Adrenal gland (tissue), 12 donors: Measurements from ENCODE around the gene CENPF. TPM values are rescaled to one million over a fixed set of nuclear protein-coding genes. Genes with fewer than 3 reads are reported as not detected.
"Not testable (repeated sequence)": the region's sequence is repeated elsewhere in the genome, so short reads cannot be mapped to it uniquely, and the experiment has no call there.

ENCODE experiments used
- DNase-seq, 7 donors: peaks; one replicate each; pipeline ENCODE4 v3.0.0-alpha.2; 2019 to 2020
- H3K27ac ChIP-seq, 5 donors: fragments of 200-600 bp; sonication (generic) in 4 of 5; 1 replicate in 3 of 5; 2 replicates in 2 of 5; pipeline versions ENCODE4 v1.5.1 to v1.8.0; 2016 to 2020; ENCODE audit warnings: mild to moderate bottlenecking in 1 of 5
- H3K27me3 ChIP-seq: fragments of 200-600 bp; 2 replicates; pipeline ENCODE4 v1.8.0; 2021
- H3K36me3 ChIP-seq, 2 donors: fragments of 200-600 bp; replicated peaks in 1 of 2; 1 replicate in 1 of 2; 2 replicates in 1 of 2; pipeline versions ENCODE4 v1.5.1 to v1.8.0; 2018 to 2022
- H3K4me1 ChIP-seq, 2 donors: fragments of 200-600 bp; replicated peaks in 1 of 2; 1 replicate in 1 of 2; 2 replicates in 1 of 2; pipeline versions ENCODE4 v1.5.1 to v1.8.0; 2018 to 2021
- H3K4me3 ChIP-seq, 4 donors: fragments of 200-600 bp; sonication (generic) in 3 of 4; one replicate each; pipeline ENCODE4 v1.5.1; 2016 to 2018
- H3K9me3 ChIP-seq, 3 donors: fragments of 200-600 bp; sonication (generic) in 1 of 3; replicated peaks in 1 of 3; 1 replicate in 2 of 3; 2 replicates in 1 of 3; pipeline versions ENCODE4 v1.5.1 to v1.8.0; 2016 to 2021
- POLR2A ChIP-seq, 2 donors: fragments of 450-650 bp; IDR thresholded peaks; one replicate each; pipeline ENCODE4 v1.6.1; 2017; ENCODE audit warnings: antibody characterized with exemption in 2 of 2, mild to moderate bottlenecking in 2 of 2, moderate library complexity in 1 of 2
- WGBS, 4 donors: extraction: QIAGEN DNeasy Blood & Tissue Kit in 2 of 4; methylation state at CpG; one replicate each; pipeline versions ENCODE4 v1.1.5 to v1.1.7; 2013 to 2017; 5-methylcytosine and 5-hydroxymethylcytosine counted together
- intact Hi-C, 2 donors: fragments of 100-400 bp; cut with DNase I; formaldehyde crosslinking; loops; one replicate each; pipeline versions ENCODE4 v1.14.1 to v1.15.0; 2022 to 2023
- polyA plus RNA-seq, 3 donors: library from polyadenylated mRNA; stranded (reverse); fragments of 200-250 nt in 2 of 3; fragments of 350-450 nt in 1 of 3; fragmentation: Illumina TruSeq in 1 of 3; extraction: RNeasy Lipid Tissue Mini Kit (QIAGEN cat#74804) in 1 of 3; gene quantifications; one replicate each; pipeline ENCODE4 v1.2.3, GENCODE V29; 2013 to 2014
- total RNA-seq, 9 donors: library from RNA; depleted of rRNA in 4 of 9; stranded (reverse); fragments of >200 nt in 4 of 9; fragments of 120-200 nt in 1 of 9; fragmentation: NEBNext Ultra II Directional in 1 of 9; extraction: Animal tissue kit (Norgen Biotek cat#: 25700) in 1 of 9; gene quantifications; one replicate each; pipeline versions ENCODE4 v1.1.0 to v1.2.4, GENCODE V29; 2013 to 2023
- TF ChIP-seq, protein P1 (sequence below), 6 experiments: fragments of 450-650 bp in 4 of 6; fragments of 200-600 bp in 2 of 6; sonication (generic) in 1 of 6; IDR thresholded peaks; 1 replicate in 5 of 6; 2 replicates in 1 of 6; pipeline versions ENCODE4 v1.5.1 to v1.8.0; 2016 to 2021; ENCODE audit warnings: antibody characterized with exemption in 6 of 6, mild to moderate bottlenecking in 2 of 6, moderate library complexity in 1 of 6
- donor health status: healthy with polysubstance abuse.
- donor health status: Bipolar disorder and iron deficiency.
- donor health status: DM: yes; HTN: yes; CAD: no.
- donor health status: DM: no; HTN: no; CAD: no.
- donor health status: DM: no; HTN: no; CAD: no.
- donor health status: DM: yes; HTN: yes; CAD: no.

Gene CENPF
- total and polyA plus RNA-seq, 12 donors = 0.48 to 36.2 (median 2.9) TPM

DNA sequence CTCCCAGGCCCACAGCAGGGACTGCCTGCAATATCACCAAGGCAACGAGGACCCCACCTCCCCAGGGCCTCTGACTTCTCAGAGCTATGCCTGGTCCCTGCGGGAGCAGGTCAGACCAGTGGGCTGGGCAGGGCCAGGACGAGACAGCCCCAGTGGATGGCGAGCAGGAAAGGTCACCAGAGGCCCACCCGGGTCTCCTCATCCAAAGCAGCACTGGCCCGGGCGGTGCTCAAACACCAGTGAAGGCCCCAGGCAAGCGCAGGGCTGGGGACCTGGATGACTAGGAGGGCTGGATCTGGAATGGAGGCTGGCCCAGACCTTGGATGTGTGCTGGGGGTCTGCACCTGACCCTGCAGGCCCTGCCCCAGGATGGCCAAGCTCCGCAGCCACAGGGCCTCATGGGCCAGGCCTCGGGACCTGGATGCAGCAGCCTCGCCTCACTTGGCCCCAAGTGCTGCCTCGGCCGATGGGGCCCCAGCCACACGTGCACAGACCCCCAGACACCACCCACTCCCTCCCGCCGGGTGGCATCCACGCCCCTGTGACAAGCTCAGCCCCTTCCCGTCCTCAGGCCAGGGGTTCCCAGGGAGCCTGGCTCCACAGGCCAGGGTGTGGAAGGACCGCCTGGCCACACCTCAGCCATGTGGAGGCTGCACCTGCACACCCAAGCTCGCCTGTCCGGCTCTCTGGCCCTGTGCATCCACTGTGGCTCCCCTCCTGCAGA, 4.7 kb downstream of the CENPF start:
- H3K27me3 ChIP-seq, intact Hi-C loops, H3K36me3 ChIP-seq, DNase-seq, H3K9me3 ChIP-seq, H3K27ac ChIP-seq, H3K4me1 ChIP-seq, H3K4me3 ChIP-seq: not testable (repeated sequence)
- WGBS, 4 donors = 92 to 97% (median 94%) methylated on average over 6 to 21 of the region's 21 CpGs

DNA sequence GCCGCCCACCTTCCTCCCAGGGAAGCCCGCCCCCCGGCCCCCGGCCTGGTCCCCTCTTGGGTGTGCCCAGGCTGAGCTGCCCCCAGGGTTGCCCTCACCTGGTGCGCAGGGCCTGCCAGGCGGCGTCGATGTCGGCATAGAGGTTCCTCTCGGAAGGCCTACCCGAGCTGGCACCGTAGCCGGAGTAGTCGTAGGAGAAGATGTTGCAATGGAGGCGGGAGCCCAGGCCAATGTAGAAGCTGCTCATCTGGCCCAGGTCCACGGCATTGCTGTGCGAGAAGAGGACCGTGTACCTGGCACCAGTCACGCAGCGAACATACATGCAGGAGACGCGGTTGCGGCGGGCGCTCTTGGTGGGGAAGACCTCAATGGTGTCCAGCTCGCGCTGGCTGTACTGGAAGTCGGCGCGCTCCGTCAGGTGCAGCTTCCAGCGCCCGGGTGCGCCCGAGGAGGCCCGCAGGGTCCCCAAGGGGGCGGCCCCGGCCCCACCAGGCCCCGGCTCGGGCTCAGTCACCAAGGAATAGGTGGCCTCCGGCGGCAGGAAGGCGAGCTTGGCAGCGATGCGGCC, 5.3 kb downstream of the CENPF start:
- intact Hi-C loops = not testable (repeated sequence)
- WGBS, 4 donors = 96 to 98% (median 97%) methylated on average over 20 to 45 of the region's 45 CpGs

DNA sequence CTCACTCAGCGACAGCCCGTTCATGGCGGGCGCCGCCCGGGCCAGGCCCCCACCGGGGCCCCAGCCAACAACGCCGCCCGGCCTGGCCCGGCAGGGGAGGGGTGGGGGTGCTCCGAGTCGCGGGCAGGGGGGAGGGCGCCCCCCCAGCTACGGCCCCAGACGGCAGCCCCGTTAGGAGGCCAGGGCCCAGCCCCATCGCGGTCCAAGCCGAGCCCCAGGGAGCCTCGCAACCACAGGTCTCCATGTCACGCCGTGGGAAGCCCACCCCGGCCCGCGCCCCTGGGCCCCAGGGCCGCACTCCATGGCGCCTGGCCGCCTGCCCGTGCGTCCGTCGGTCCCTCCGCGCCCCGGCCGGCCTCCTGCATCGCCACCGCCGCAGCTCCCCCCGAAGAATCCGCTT, 5.8 kb downstream of the CENPF start:
- intact Hi-C loops = not testable (repeated sequence)
- 96 to 99% (median 97%) methylated on average over 10 to 43 of the region's 43 CpGs for WGBS, 4 donors

More for the DNA sequence above, 5.3 kb downstream of the CENPF start:
- not testable (repeated sequence) for H3K36me3 ChIP-seq, DNase-seq, H3K4me1 ChIP-seq, H3K4me3 ChIP-seq, H3K27ac ChIP-seq, H3K9me3 ChIP-seq, H3K27me3 ChIP-seq

DNA sequence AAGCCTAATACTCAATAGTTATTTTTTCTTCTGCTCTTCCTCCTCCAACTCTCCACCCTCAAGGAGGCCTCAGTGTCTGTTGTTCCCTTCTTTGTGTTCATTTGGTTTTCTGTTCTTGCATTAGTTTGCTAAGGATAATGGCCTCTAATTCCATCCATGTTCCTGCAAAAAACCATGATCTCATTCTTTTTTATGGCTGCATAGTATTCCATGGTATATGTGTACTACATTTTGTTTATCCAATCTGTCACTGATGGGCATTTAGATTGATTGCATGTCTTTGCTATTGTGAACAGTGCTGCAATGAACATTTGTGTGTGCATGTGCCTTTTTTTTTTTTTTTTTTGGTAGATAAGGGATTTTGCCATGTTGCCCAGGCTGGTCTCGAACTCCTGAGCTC, 6.7 kb downstream of the CENPF start:
- WGBS, 4 donors = 97 to 100% (median 100%) methylated on average over 1 of the region's 1 CpG
- Histone ChIP-seq H3K27me3 (no peaks in the 10 kb centered on the region), H3K4me1 (no peaks in the 10 kb centered on the region), H3K4me3 (no peak overlapping the region), H3K27ac (no peak overlapping the region), H3K36me3 (no peaks in the 10 kb centered on the region), H3K9me3 (no peaks in the 10 kb centered on the region)
- intact Hi-C loops = loop anchor here in 1 of 2 donors (10.0 kb wide), 1 partner anchor 345 kb away; no protein-coding TSS in a partner anchor
- TF ChIP-seq, protein P1, sequence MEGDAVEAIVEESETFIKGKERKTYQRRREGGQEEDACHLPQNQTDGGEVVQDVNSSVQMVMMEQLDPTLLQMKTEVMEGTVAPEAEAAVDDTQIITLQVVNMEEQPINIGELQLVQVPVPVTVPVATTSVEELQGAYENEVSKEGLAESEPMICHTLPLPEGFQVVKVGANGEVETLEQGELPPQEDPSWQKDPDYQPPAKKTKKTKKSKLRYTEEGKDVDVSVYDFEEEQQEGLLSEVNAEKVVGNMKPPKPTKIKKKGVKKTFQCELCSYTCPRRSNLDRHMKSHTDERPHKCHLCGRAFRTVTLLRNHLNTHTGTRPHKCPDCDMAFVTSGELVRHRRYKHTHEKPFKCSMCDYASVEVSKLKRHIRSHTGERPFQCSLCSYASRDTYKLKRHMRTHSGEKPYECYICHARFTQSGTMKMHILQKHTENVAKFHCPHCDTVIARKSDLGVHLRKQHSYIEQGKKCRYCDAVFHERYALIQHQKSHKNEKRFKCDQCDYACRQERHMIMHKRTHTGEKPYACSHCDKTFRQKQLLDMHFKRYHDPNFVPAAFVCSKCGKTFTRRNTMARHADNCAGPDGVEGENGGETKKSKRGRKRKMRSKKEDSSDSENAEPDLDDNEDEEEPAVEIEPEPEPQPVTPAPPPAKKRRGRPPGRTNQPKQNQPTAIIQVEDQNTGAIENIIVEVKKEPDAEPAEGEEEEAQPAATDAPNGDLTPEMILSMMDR (IDR thresholded peaks at IDR 0.05) = no peak
- TF ChIP-seq POLR2A (IDR thresholded peaks at IDR 0.05) = no peak
- DNase-seq = no peak

More for the DNA sequence above, 5.8 kb downstream of the CENPF start:
- not testable (repeated sequence) for H3K36me3 ChIP-seq, H3K27me3 ChIP-seq, H3K4me3 ChIP-seq, H3K4me1 ChIP-seq, DNase-seq, H3K27ac ChIP-seq, H3K9me3 ChIP-seq

DNA sequence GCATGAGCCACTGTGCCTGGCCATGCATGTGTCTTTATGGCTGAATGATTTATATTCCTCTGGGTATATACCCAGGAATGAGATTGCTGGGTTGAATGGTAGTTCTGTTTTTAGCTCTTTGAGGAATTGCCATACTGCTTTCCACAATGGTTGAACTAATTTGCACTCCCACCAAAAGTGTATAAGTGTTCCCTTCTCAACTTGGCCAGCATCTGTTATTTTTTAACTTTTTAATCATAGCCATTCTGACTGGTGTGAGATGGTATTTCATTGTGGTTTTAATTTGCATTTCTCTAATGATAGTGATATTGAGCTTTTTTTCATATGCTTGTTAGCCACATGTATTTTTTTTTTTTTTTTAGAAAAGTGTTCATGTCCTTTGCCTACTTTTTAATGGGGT, 7.1 kb downstream of the CENPF start:
- H3K27ac ChIP-seq, H3K36me3 ChIP-seq, H3K9me3 ChIP-seq, H3K4me1 ChIP-seq, DNase-seq, H3K27me3 ChIP-seq, H3K4me3 ChIP-seq: not testable (repeated sequence)
- intact Hi-C loops = loop anchor here in 1 of 2 donors (10.0 kb wide), 1 partner anchor 345 kb away; no protein-coding TSS in a partner anchor

DNA sequence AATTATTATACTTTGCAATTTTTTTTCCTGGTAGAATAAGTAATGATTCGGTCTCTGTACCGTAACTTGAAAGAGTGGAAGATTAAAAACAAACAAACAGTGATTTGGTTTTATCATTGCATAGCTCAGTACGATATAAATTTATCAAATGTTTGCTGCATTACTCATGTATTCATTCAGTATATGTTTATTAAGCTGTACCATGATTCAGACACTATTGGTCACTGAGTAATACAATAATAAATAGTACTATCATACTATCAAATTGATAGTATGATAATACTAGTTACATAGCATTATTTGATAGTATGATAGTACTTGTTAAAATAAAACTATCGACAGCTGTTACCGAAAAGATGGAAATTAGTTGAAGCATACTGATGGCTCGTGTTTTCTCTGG, 12.1 kb downstream of the CENPF start:
- Histone ChIP-seq H3K9me3 (no peaks in the 10 kb centered on the region), H3K27ac (no peak overlapping the region), H3K4me3 (no peak overlapping the region), H3K4me1 (no peaks in the 10 kb centered on the region), H3K36me3 (no peaks in the 10 kb centered on the region), H3K27me3 (no peaks in the 10 kb centered on the region)
- 95 to 97% (median 96%) methylated on average over 6 of the region's 6 CpGs for WGBS, 4 donors
- TF ChIP-seq POLR2A (IDR thresholded peaks at IDR 0.05) = no peak
- TF ChIP-seq, protein P1 (IDR thresholded peaks at IDR 0.05) = no peak
- DNase-seq = no peak
- intact Hi-C loops = loop anchor here in 1 of 2 donors (10.0 kb wide), 1 partner anchor 350 kb away; no protein-coding TSS in a partner anchor
